CD4-positive, alpha-beta T cell treated with Interleukin-21 for 1 hour (primary cell): ENCODE results near the gene COQ3.

ENCODE experiments used
- DNase-seq: peaks from one replicate; pipeline ENCODE4 v3.0.0-alpha.2; 2020

Gene COQ3

GRCh38 chr6:99393698-99394531 is at the start of gene COQ3:
Gene COQ3 (minus strand): TSS chr6:99394195. CDS start chr6:99394179, 16 bp downstream.
- peak; percentile 68 for DNase-seq

GRCh38 chr6:99434702-99435530 is 40.9 kb upstream of the COQ3 start:
- peak; percentile 55 for DNase-seq

GRCh38 chr6:99432877-99433276 is 38.9 kb upstream of the COQ3 start:
- DNase-seq, result no peak

- no peak for DNase-seq
These were observed 37.9 kb upstream of the COQ3 start for GRCh38 chr6:99431901-99432300.

GRCh38 chr6:99427988-99428387 is 34.0 kb upstream of the COQ3 start:
- DNase-seq, result no peak

DNA sequence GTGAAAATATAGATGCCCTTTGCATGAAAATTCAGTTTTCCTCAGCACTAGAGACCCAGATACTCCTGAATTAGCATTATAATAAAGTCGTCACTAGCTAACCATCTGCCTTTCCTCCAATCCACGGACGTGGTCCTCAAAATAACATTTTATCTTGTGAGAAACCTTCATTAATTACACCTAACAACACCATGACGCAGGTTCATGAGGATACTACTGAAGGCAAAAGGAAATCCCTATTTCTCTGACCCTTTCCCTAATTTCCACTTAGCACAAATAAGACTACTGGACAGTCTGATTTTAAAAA is 32.4 kb upstream of the COQ3 start:
- no peak for DNase-seq

DNA sequence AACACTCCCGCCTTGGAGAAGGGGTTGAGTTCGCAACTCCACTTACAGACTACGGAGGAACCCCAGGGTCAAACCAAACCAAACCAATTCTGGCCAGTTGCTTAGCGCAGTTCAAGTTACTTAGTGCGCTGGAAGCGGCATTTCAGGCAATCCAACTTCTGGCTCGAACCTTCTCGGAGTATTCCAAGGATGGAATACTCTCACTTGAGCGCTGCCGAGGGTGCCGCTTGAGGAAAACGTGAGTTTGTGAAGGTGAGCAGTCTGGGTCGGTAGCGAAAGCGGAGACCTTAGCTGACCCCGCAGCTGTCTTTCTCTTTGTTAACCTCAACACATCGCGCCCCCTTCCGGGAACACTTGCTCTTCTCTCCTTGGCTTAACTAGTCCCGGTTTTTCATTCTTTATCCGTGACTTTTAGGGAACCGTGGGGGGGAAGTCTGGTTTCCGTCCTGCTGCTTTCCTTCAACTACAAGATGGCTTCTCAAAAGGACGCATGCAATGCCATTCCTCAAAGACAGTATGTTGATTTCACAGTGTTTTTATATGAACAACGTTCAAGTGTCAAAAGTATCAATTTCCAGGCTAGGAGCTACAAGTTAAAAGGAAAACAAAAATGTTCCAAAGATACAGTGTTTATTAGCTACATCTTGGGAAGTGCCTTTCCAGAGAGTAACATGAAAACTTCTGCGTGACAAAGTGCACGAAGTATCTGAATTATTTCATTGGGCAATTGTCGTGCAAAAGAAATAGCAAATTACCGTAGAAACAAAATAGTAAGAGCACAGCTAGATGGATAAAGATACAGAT is 31.9 kb upstream of the COQ3 start:
- DNase-seq, result peak; percentile 68

DNA sequence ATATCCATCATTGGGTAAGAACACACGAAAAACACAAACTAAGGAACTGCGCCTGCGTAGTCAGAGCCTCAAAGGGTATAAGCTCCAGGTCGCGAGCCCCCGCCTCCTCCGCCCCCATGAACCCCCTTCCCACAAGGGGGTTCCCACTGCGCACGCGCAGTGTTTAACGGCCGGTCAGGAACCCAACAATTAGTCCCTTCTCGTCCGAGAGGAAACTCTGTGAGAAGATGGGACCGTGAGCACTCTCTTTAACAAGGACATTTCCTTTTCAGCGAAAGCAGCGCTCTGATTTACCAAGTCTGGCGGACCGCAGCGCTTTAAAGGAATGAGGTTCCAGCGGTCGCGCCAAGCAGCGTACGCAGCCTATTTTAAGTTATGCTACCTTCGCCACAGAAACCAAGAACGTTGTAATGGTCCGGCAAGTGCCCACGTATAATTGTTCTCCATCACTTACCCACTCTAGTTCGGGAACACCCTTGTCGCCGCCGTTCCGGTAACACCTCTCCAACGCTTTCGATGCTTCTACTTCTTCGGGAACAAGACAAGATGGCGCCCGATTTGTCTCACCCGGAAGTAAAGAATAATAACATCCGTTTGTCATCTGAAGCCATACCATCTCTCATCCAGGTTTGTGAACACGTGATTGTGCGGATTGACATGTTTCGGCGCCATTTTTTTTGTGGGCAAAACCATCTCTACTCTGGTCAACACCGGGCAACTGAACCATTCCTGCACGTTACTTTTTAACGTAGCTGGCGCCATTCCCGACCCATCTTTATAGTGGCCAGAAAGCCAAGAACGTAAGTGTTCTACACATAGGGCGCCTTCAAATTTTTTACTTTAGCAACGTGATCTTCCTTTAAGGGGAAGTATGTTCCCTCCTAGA is 31.0 kb upstream of the COQ3 start, which contains the start of gene PNISR:
Gene PNISR (minus strand): TSS at position 548 of the 886 bp plus-strand sequence. CDS start 10,649 bp downstream, outside the sequence.
- DNase-seq, result peak; percentile 97

- no peak for DNase-seq
These were observed 30.0 kb upstream of the COQ3 start for GRCh38 chr6:99424022-99424421.

DNA sequence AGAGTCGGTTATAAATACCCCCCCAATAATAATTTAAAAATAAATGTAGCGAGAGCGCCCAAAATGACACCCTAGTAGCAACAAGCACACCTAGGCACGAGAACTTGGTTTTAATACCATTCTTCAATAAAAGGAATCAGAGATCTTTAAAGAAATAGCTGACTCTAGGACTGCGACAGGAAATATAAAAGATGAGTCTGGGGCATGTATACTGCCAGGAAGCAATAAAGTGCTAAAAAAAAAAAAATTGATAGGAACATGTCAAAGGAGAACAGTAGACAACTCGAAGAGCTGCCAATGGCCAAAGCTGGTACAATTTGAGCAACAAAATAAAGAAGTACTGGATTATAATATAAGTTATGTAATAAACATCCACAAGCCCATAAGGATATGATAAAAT is 28.9 kb upstream of the COQ3 start:
- no peak for DNase-seq

DNA sequence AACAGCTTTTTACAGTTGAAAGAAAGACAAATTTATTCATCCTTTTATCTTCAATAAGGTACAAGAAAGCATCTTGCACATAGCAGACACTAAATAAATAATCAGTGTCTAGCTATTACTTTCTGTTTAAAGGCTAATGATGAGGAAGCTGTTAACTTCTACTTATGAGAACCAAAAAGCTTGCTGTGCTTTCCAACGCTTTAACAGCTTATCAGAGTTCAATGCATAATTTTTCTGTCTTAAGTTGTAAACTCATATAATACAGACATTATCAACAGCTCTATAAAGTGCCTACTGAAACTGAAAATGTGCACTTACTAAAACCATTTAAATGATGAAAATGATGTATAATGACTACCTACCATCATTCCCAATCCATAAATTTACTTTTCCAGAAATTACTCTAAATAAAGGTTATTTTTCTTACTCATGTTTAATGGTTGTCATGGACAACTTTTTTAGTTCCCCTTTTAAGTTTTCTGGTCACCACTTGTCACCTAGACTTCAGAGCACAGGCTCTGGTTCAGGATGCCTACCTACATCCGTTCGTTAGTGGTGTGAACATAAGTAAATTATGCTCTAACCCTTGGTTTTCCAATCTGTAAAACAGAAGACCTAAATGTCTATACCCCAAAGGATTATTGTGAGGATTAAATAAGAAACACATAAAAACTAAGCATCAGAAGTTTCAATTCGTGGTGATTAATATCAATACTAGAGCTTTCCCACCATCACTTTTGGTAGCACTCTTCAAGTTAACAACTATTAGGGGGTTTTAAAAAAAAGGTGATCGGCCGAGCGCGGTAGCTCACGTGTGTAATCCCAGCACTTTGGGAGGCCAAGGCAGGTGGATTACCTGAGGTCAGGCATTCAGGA is 23.1 kb upstream of the COQ3 start:
- DNase-seq, result no peak

GRCh38 chr6:99416226-99416625 is 22.2 kb upstream of the COQ3 start:
- DNase-seq, result no peak

GRCh38 chr6:99415446-99415845 is 21.5 kb upstream of the COQ3 start:
- no peak for DNase-seq

- no peak for DNase-seq
These were observed 18.1 kb upstream of the COQ3 start for GRCh38 chr6:99412065-99412464.

GRCh38 chr6:99409672-99410071 is 15.7 kb upstream of the COQ3 start:
- no peak for DNase-seq

DNA sequence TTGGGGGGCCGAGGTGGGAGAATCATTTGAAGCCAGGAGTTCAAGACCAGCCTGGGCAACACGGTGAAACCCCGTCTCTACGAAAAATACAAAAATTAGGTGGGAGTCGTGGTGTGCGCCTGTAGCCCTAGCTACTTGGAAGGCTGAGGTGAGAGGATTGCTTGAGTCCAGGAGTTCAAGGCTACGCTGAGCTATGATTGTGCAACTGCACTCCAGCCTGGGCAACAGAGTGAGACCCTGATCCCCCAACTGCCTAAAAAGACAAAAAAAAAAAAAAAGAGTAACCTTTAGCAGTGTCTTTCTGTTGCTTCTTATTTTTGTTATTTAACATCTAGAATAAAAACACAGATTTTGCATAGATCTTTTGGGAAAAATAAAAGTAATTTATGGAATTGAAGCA is 13.1 kb upstream of the COQ3 start:
- no peak for DNase-seq

DNA sequence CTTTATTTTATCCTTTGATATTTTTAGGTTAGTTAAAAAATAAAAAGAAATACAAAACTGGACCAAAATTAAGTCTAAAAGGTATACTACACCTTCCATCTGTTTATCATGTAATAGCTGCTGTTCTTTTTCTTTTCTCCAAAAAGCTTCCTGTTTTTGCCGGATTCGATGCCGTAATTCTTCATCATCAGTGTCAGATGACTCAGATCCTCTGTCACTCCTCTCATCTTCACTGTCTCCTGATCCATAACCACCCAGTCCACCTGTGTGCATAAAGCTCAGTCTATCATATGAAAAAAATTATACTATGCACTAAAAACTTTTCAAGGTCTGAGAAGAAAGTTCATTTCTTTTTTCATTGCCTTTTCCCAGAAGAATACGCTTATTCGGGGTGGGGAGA is 8.5 kb upstream of the COQ3 start:
- no peak for DNase-seq

DNA sequence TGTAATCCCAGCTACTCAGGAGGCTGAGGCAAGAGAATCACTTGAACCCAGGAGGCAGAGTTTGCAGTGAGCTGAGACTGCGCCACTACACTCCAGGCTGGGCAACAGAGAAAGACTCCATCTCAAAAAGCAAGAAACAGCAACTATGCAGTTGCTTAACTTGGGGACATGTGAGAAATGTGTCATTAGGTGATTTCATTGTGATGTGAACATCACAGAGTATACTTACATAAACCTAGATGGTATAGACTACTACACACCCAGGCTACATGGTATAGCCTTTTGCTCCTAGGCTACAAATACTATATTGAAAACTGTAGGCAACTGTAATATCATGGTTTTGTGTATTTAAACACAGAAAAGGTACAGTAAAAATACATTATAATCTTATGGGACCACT is 3.3 kb upstream of the COQ3 start:
- no peak for DNase-seq

DNA sequence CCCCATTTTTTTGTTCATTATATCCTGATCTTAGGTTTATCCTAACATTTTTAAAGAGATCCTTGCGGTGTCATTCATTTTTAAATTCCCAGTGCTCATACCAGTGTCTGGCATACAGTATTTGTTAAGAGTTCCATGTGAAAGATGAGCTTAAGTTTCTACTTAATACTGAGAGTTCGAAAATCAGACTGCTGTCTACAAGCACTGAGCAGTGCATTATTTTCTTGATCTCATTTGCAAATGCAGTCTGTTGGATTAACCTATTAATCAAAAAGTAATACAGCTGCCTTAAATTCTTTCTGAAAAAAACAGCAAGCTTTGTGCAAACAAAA is 663 bp downstream of the COQ3 start:
- no peak for DNase-seq

DNA sequence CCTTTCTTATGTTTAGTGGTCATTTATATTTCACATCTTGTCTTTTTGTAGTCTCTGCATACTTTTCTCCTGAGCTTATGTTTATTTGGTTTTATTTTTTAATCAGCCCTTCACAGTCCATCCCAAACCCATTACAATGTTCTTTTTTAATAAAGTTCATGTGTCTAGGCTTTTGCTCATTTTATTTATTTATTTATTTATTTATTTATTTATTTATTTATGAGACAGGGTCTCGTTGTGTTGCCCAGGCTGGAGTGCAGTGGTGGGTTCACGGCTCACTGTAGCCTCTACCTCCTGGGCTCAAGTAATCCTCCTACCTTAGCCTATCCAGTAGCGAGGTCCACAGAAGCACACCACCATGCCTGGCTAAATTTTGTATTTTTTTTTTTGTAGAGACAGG is 3.1 kb downstream of the COQ3 start:
- DNase-seq, result no peak

- no peak for DNase-seq
These were observed 9.5 kb downstream of the COQ3 start for GRCh38 chr6:99384507-99384906.
